ENCODE data around the gene SVOP.
A peak's percentile ranks its signal among the peaks of the same experiment; 100 is the strongest.

SVOP gene

GRCh38 chr12:108972358-108972757, 48.5 kb downstream of the SVOP start:
- no peaks in the 10 kb centered on the region for H3K36me3 ChIP-seq (ENCODE audit: insufficient read depth, low read length)
- H3K9ac ChIP-seq (ENCODE audit: low read depth, low read length), result no peak overlapping the region
- peaks cover 4% of the 10 kb centered on the region for H3K27me3 ChIP-seq (ENCODE audit: control insufficient read depth, insufficient read depth, low read length)
- no peak overlapping the region for H3K4me3 ChIP-seq (ENCODE audit: low read length)
- H3K4me2 ChIP-seq (ENCODE audit: low read length), result no peak overlapping the region
- H3K4me1 ChIP-seq (ENCODE audit: control insufficient read depth, insufficient read depth, low read length), result no peaks in the 10 kb centered on the region
- no peaks in the 10 kb centered on the region for H3K9me3 ChIP-seq (replicated peaks; ENCODE audit: low read length)

DNA sequence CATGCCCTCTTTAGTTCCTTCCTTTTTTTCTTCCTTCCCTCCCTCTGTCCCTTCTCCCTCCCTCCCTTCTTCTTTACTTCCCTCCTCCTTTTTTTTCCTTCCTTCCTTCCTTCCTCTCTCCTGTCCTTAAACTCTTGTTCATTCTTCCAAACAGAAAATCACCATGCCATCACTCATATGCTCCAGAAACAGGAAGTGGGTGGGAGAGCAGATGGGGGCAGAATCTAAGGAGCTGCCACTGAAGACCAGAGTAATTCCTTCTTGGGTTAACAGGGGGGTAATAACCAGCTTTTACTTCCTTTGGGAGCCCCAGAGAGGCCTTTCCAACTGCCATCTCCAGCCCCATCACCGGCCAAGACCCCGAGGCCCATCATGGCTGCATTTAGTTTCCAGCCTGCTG, 51.2 kb downstream of the SVOP start:
- H3K4me3 ChIP-seq (ENCODE audit: low read length), result no peak overlapping the region
- H3K4me2 ChIP-seq (ENCODE audit: low read length), result no peak overlapping the region
- H3K27me3 ChIP-seq (ENCODE audit: control insufficient read depth, insufficient read depth, low read length), result peaks cover 13% of the 10 kb centered on the region
- H3K9me3 ChIP-seq (replicated peaks; ENCODE audit: low read length), result no peaks in the 10 kb centered on the region
- H3K4me1 ChIP-seq (ENCODE audit: control insufficient read depth, insufficient read depth, low read length), result no peaks in the 10 kb centered on the region
- H3K9ac ChIP-seq (ENCODE audit: low read depth, low read length), result no peak overlapping the region
- H3K36me3 ChIP-seq (ENCODE audit: insufficient read depth, low read length), result no peaks in the 10 kb centered on the region

DNA sequence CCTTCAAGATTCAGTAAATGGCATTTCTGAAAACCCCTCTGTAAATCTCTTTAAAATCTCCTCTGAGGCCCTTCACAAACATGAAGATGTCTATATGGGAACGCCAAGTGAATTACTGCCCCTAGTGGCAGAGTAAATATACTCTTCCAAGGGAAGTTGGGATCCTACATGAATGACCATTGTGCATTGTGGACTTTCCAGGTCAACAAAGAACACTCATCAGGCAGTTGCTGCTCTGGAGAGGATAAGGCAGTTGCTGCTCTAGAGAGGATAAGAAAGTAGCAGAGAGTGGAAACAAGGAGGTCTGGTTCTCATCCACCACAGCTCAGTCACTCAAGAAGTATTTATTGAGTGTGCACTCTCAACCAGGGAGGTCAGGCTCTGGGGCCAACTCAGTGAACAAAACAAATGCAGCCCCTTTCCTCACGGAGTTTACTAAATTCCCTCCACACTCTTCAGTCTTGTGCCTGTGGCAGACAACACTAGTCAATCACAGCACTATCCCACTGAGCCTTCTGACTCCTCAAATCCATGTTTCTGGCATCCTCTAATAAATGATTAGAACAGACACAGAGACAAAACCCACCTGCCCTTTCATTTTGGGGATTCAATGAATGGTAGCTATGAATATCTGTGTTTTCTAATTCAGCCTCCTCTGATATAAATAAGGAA, 52.9 kb downstream of the SVOP start:
- Histone ChIP-seq H3K27me3 (ENCODE audit: control insufficient read depth, insufficient read depth, low read length) (peaks cover 18% of the 10 kb centered on the region), H3K9ac (ENCODE audit: low read depth, low read length) (no peak overlapping the region), H3K9me3 (replicated peaks; ENCODE audit: low read length) (no peaks in the 10 kb centered on the region), H3K4me1 (ENCODE audit: control insufficient read depth, insufficient read depth, low read length) (no peaks in the 10 kb centered on the region), H3K4me3 (ENCODE audit: low read length) (no peak overlapping the region), H3K4me2 (ENCODE audit: low read length) (no peak overlapping the region), H3K36me3 (ENCODE audit: insufficient read depth, low read length) (no peaks in the 10 kb centered on the region)

DNA sequence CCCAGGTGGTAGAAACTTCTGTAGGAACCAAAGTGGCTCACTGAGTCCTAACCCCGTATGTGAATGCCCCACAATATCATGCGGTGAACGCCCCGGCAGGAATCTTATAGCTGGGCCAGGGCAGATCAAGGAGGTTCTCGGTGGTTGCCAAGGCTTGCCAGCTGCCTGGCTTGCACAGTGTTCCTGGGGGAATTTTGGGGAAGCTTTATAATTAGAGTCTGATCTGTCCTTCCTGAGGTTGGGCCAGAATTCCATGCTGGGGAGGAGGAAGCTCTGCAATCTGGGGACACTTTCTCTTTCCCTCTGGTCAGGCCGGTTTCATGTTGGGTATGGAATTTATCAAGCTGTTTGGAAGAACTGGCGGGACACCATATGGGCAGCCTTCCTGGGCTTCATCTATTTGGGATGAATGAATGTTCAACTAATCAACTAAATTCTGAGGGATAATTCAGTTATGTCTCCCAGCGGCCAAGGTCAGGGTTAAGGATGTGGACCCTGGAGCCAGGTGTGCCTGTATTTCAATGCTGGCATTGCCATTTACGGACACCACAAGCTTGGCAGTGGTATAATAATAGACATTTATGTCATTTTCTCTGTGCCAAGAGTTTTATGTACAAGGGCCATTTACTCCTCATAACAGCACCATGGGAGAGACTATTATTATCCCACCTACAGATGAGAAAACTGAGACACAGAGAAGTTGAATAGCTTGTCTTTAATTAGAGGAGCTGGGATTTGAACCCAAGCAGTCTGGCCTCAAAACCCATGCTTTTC, 54.3 kb downstream of the SVOP start:
- Histone ChIP-seq H3K27me3 (ENCODE audit: control insufficient read depth, insufficient read depth, low read length) (peaks cover 23% of the 10 kb centered on the region), H3K4me1 (ENCODE audit: control insufficient read depth, insufficient read depth, low read length) (no peaks in the 10 kb centered on the region), H3K4me3 (ENCODE audit: low read length) (no peak overlapping the region), H3K9ac (ENCODE audit: low read depth, low read length) (no peak overlapping the region), H3K36me3 (ENCODE audit: insufficient read depth, low read length) (no peaks in the 10 kb centered on the region), H3K9me3 (replicated peaks; ENCODE audit: low read length) (no peaks in the 10 kb centered on the region), H3K4me2 (ENCODE audit: low read length) (no peak overlapping the region)

GRCh38 chr12:108965886-108966285, 55.0 kb downstream of the SVOP start:
- H3K9me3 ChIP-seq (replicated peaks; ENCODE audit: low read length), result no peaks in the 10 kb centered on the region
- peaks cover 30% of the 10 kb centered on the region for H3K27me3 ChIP-seq (ENCODE audit: control insufficient read depth, insufficient read depth, low read length)
- no peaks in the 10 kb centered on the region for H3K36me3 ChIP-seq (ENCODE audit: insufficient read depth, low read length)
- no peak overlapping the region for H3K4me2 ChIP-seq (ENCODE audit: low read length)
- H3K9ac ChIP-seq (ENCODE audit: low read depth, low read length), result no peak overlapping the region
- no peak overlapping the region for H3K4me3 ChIP-seq (ENCODE audit: low read length)
- H3K4me1 ChIP-seq (ENCODE audit: control insufficient read depth, insufficient read depth, low read length), result no peaks in the 10 kb centered on the region

DNA sequence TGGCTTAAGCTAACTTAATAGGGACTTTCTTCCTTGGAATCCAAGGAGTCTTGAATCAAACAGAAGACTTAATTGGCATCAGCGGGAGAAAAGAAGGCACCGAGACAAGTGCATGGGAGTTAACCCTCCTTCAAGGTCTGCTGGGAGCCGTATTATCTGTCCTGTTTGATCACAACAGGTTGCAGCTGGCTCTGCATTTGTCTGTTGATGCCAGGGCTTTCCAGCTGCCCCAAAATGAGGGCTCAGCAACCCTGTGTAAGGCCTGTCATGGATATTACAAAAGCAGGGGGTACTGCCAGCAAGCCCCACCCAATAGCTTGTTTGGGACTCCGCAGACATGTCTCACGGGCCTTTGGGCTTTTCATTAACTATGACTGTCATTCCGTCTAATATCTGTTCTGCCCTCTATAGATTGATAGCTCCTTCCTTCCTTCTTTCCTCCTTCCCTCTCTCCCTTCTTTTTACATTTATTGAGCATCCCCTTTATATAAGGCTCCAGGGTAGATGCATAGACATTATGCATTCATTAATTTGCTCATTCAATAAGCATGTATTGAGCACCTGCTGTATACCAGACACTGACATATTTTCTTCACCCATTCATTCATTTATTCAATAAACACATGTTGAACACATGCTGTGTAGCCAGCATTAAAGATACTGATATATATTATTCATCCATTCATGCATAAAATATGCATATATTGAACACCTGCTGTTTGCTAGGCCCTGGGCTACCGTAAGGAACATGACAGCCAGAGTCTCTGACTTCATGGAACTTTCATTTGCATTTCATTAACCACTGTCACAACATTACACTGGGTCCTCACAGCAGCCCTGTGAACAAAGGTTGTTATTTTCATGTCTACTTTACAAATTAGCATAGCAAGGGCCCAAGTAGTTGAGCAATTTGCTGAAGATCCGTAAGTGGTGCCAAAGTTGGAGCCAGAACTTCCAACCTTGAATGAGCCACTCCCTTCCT, 56.2 kb downstream of the SVOP start:
- H3K27me3 ChIP-seq (ENCODE audit: control insufficient read depth, insufficient read depth, low read length), result peaks cover 37% of the 10 kb centered on the region
- no peaks in the 10 kb centered on the region for H3K36me3 ChIP-seq (ENCODE audit: insufficient read depth, low read length)
- H3K4me3 ChIP-seq (ENCODE audit: low read length), result no peak overlapping the region
- no peaks in the 10 kb centered on the region for H3K9me3 ChIP-seq (replicated peaks; ENCODE audit: low read length)
- H3K4me2 ChIP-seq (ENCODE audit: low read length), result no peak overlapping the region
- H3K9ac ChIP-seq (ENCODE audit: low read depth, low read length), result no peak overlapping the region
- H3K4me1 ChIP-seq (ENCODE audit: control insufficient read depth, insufficient read depth, low read length), result no peaks in the 10 kb centered on the region

GRCh38 chr12:108962256-108962655, 58.6 kb downstream of the SVOP start:
- Histone ChIP-seq H3K27me3 (ENCODE audit: control insufficient read depth, insufficient read depth, low read length) (peaks cover 47% of the 10 kb centered on the region), H3K4me1 (ENCODE audit: control insufficient read depth, insufficient read depth, low read length) (no peaks in the 10 kb centered on the region), H3K36me3 (ENCODE audit: insufficient read depth, low read length) (no peaks in the 10 kb centered on the region), H3K4me2 (ENCODE audit: low read length) (no peak overlapping the region), H3K9ac (ENCODE audit: low read depth, low read length) (no peak overlapping the region), H3K9me3 (replicated peaks; ENCODE audit: low read length) (no peaks in the 10 kb centered on the region), H3K4me3 (ENCODE audit: low read length) (no peak overlapping the region)

DNA sequence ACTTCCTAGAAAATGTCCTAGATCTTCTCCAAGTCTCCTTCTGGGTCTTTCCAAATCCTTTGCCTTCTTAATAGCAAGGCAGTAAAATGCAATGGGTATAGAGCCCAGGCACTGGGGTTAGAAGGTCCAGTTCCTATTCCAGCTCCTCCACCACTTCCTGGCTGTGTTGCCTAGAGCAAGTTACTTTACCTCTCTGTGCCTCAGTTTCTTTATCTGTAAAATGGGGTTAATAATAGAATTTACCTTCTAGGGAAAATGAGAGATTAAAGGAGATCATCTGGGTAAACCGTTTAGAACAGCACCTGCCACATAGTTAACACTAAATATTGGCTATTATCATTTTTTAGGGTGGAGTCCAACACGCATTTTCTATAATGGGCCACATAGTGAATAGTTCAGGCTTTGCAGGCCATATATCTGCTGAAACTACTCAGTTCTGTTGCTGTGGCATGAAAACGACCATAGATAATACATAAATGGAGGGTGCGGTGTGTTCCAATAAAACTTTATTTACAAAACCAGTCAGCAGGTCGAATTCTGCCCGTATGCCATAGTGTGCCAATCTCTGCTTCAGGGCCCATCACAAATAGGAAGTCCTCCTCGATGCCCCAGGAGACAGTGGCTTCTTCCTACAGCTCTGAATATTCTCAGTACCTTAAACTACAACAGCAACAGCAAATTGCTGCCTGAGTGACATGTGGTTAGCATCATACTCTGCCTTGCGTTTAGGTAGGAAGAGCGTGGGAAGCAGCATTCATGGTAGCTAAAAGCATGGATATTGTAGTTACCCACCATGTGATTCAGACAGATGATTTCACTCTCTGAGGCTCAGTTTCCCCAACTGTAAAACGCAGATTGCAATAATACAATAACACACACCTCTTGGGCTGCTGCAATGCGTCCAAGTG, 60.9 kb downstream of the SVOP start:
- Histone ChIP-seq H3K27me3 (ENCODE audit: control insufficient read depth, insufficient read depth, low read length) (peaks cover 37% of the 10 kb centered on the region), H3K36me3 (ENCODE audit: insufficient read depth, low read length) (no peaks in the 10 kb centered on the region), H3K4me2 (ENCODE audit: low read length) (no peak overlapping the region), H3K4me1 (ENCODE audit: control insufficient read depth, insufficient read depth, low read length) (no peaks in the 10 kb centered on the region), H3K9me3 (replicated peaks; ENCODE audit: low read length) (no peaks in the 10 kb centered on the region), H3K9ac (ENCODE audit: low read depth, low read length) (no peak overlapping the region), H3K4me3 (ENCODE audit: low read length) (no peak overlapping the region)

DNA sequence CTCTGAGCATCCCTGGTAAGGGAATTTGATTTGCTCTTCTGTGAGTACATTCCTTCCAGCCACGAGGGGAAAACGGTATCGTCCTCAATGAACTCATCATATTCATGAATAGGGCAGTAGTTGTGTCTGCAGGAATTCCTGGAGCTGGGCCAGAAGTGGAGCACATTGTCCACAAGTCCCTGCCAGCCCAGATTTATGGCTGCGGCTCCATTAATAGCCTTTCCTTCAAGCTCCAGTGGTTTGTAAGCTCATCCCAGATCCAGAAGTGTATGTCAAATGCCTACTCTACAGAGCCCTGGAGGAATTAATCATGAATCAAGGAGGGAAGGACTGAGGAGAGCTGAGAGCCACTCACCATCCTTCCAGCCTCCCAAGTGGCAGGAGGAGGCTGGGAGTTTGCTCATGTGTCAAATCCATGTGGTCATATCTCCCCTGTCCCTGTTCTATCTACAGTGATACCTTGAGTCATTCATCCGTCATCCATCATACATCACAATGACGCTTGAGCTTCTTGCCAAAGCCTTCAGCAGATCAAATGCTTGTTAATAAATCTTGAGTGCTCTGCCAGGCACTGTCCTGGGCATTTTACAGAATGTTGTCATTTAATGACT, 65.5 kb downstream of the SVOP start:
- Histone ChIP-seq H3K9me3 (replicated peaks; ENCODE audit: low read length) (no peaks in the 10 kb centered on the region), H3K4me1 (ENCODE audit: control insufficient read depth, insufficient read depth, low read length) (no peaks in the 10 kb centered on the region), H3K27me3 (ENCODE audit: control insufficient read depth, insufficient read depth, low read length) (peaks cover 17% of the 10 kb centered on the region), H3K4me2 (ENCODE audit: low read length) (no peak overlapping the region), H3K36me3 (ENCODE audit: insufficient read depth, low read length) (no peaks in the 10 kb centered on the region), H3K4me3 (ENCODE audit: low read length) (no peak overlapping the region), H3K9ac (ENCODE audit: low read depth, low read length) (no peak overlapping the region)

DNA sequence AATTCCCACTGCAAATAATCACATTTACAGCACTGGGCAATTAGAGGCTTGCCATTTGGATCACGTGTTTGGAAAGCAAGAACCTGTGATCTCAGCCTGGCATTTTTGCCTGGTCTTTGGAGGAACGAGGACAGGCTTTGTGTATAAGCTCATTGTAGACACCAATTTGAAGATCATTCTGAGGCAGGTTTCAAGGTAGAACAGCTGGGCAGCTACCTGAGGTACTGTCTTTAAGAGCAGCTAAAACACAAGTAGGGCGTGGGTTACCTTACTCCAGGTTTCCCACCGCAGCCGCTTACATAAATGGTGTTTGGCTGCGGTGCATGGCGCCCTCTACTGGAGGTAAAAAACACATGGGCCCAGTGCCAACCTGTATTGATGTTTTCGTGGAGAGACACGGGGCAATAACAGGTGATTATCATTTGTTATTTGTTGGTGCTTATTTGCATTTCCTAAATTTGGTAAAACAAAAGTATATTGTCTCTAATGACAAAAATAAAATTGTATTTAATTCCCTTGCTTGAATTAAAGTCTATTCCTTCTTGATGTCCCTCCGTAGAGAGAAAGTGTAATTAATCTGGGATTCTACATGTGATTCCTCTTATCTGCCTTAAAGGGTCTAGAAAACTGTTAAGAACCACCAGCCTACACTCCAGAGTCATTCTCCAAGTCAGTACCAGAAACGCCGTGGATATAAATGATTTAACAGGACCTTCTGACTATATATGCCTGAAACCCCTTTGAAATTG, 69.7 kb downstream of the SVOP start:
- no peak overlapping the region for H3K9ac ChIP-seq (ENCODE audit: low read depth, low read length)
- peak overlapping the region; percentile 71 for H3K4me2 ChIP-seq (ENCODE audit: low read length)
- no peaks in the 10 kb centered on the region for H3K4me1 ChIP-seq (ENCODE audit: control insufficient read depth, insufficient read depth, low read length)
- H3K4me3 ChIP-seq (ENCODE audit: low read length), result peak overlapping the region; percentile 29
- H3K27me3 ChIP-seq (ENCODE audit: control insufficient read depth, insufficient read depth, low read length), result peaks cover 10% of the 10 kb centered on the region
- peaks cover 4% of the 10 kb centered on the region for H3K9me3 ChIP-seq (replicated peaks; ENCODE audit: low read length)
- no peaks in the 10 kb centered on the region for H3K36me3 ChIP-seq (ENCODE audit: insufficient read depth, low read length)

Measured in skeletal muscle satellite cell (primary cell).